ENCODE results near the gene DLAT.

- TF ChIP-seq, protein P1, sequence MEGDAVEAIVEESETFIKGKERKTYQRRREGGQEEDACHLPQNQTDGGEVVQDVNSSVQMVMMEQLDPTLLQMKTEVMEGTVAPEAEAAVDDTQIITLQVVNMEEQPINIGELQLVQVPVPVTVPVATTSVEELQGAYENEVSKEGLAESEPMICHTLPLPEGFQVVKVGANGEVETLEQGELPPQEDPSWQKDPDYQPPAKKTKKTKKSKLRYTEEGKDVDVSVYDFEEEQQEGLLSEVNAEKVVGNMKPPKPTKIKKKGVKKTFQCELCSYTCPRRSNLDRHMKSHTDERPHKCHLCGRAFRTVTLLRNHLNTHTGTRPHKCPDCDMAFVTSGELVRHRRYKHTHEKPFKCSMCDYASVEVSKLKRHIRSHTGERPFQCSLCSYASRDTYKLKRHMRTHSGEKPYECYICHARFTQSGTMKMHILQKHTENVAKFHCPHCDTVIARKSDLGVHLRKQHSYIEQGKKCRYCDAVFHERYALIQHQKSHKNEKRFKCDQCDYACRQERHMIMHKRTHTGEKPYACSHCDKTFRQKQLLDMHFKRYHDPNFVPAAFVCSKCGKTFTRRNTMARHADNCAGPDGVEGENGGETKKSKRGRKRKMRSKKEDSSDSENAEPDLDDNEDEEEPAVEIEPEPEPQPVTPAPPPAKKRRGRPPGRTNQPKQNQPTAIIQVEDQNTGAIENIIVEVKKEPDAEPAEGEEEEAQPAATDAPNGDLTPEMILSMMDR (conservative IDR thresholded peaks at IDR 0.05): peak; percentile 59
- no peak for TF ChIP-seq ZFX (IDR thresholded peaks at IDR 0.05)
Measured at GRCh38 chr11:112004389-112004788, 20.8 kb upstream of the DLAT start.
